OCI-LY7 (cell line): Measurements from ENCODE around the gene TSHZ3. TPM values are rescaled to one million over a fixed set of nuclear protein-coding genes. Genes with fewer than 3 reads are reported as not detected.

ENCODE experiments used
- BruUV-seq: library from RNA; stranded (reverse); fragments of 400-500 nt; replicated peaks from 2 replicates; lab custom pipeline; 2021; lab: Mats Ljungman, UMichigan
- CTCF ChIA-PET: fragments of 300-600 bp; sonication (Branson Sonifier 250); formaldehyde crosslinking; loops from one replicate; lab custom pipeline; 2022; ENCODE audit warnings: antibody characterized with exemption; ENCODE audit not compliant: unreplicated experiment; lab: Charles Lee
- POLR2A ChIA-PET: fragments of 300-600 bp; sonication (Branson Sonifier 250); formaldehyde crosslinking; loops from one replicate; lab custom pipeline; 2022; ENCODE audit warnings: antibody characterized with exemption; lab: Charles Lee
- DNase-seq: peaks from one replicate; pipeline ENCODE4 v3.0.0-alpha.2; 2015; ENCODE audit warnings: low spot score
- H2AFZ ChIP-seq: fragments of 200-600 bp; sonication (generic), shearing (Covaris generic); 2 replicates; pipeline ENCODE4 v1.6.1; 2014; ENCODE audit warnings: mild to moderate bottlenecking, antibody characterized with exemption, low read length, moderate library complexity
- H3K27ac ChIP-seq: fragments of 200-600 bp; sonication (generic); 2 replicates; pipeline ENCODE4 v1.5.1; 2014; ENCODE audit warnings: mixed run types, low read depth, mild to moderate bottlenecking, moderate library complexity, low read length, inconsistent platforms; ENCODE audit not compliant: poor library complexity, severe bottlenecking
- H3K36me3 ChIP-seq: fragments of 200-600 bp; sonication (generic); 2 replicates; pipeline ENCODE4 v1.6.1; 2014; ENCODE audit warnings: mild to moderate bottlenecking, antibody characterized with exemption, low read length, moderate library complexity, mixed read lengths; ENCODE audit not compliant: insufficient read depth
- H3K4me1 ChIP-seq: fragments of 200-600 bp; sonication (generic); 2 replicates; pipeline ENCODE4 v1.5.1; 2014; ENCODE audit warnings: mild to moderate bottlenecking, low read length; ENCODE audit not compliant: insufficient read depth, poor library complexity, severe bottlenecking
- H3K4me2 ChIP-seq: fragments of 200-600 bp; sonication (generic); 2 replicates; pipeline ENCODE4 v1.6.1; 2014; ENCODE audit warnings: mild to moderate bottlenecking, low read length
- H3K4me3 ChIP-seq: fragments of 200-600 bp; sonication (generic); 2 replicates; pipeline ENCODE4 v1.5.1; 2014; ENCODE audit warnings: mild to moderate bottlenecking, low read depth, low read length; ENCODE audit not compliant: poor library complexity, severe bottlenecking
- H3K79me2 ChIP-seq: fragments of 200-600 bp; sonication (generic); 2 replicates; pipeline ENCODE4 v1.6.1; 2016; ENCODE audit warnings: low read depth, mild to moderate bottlenecking, low read length, moderate library complexity, mixed read lengths; ENCODE audit not compliant: insufficient read depth
- H3K9me2 ChIP-seq: fragments of 200-600 bp; sonication (generic); 2 replicates; pipeline ENCODE4 v1.6.1; 2016; ENCODE audit warnings: mild to moderate bottlenecking, low read length, mixed read lengths; ENCODE audit not compliant: insufficient read depth
- H3K9me3 ChIP-seq: fragments of 200-600 bp; sonication (generic); 2 replicates; pipeline ENCODE4 v1.6.1; 2014; ENCODE audit warnings: mild to moderate bottlenecking, mixed run types, low read length, mixed read lengths
- H4K20me1 ChIP-seq: fragments of 200-600 bp; sonication (generic); 2 replicates; pipeline ENCODE4 v1.6.1; 2014; ENCODE audit warnings: mild to moderate bottlenecking, antibody characterized with exemption, low read length, moderate library complexity, mixed read lengths; ENCODE audit not compliant: insufficient read depth
- EZH2phosphoT487 ChIP-seq: fragments of 200-600 bp; sonication (generic); IDR thresholded peaks from 2 replicates; pipeline ENCODE4 v1.6.1; 2018; ENCODE audit warnings: low read depth, borderline replicate concordance, mild to moderate bottlenecking, mixed run types, antibody characterized with exemption, low read length, moderate library complexity, mixed read lengths
- intact Hi-C: fragments of 100-400 bp; cut with micrococcal nuclease; formaldehyde crosslinking; loops from one replicate; pipeline ENCODE4 v1.10.0; 2022; ENCODE audit not compliant: unreplicated experiment
- total RNA-seq, 2 experiments: library from RNA; depleted of rRNA in 1 of 2; stranded (reverse); fragments of >200 nt in 1 of 2; shearing (Covaris generic) in 1 of 2; gene quantifications; 2 replicates each; pipeline ENCODE4 v1.2.3, GENCODE V29; 2014 to 2022
- TF ChIP-seq, protein P1 (sequence below): fragments of 200-600 bp; sonication (generic); conservative IDR thresholded peaks from 2 replicates; pipeline ENCODE4 v1.5.1; 2014; ENCODE audit warnings: mild to moderate bottlenecking, antibody characterized with exemption, low read length, moderate library complexity, mixed read lengths

The TSHZ3 gene
- total RNA-seq, 2 experiments from 2014 or later, result not detected

DNA sequence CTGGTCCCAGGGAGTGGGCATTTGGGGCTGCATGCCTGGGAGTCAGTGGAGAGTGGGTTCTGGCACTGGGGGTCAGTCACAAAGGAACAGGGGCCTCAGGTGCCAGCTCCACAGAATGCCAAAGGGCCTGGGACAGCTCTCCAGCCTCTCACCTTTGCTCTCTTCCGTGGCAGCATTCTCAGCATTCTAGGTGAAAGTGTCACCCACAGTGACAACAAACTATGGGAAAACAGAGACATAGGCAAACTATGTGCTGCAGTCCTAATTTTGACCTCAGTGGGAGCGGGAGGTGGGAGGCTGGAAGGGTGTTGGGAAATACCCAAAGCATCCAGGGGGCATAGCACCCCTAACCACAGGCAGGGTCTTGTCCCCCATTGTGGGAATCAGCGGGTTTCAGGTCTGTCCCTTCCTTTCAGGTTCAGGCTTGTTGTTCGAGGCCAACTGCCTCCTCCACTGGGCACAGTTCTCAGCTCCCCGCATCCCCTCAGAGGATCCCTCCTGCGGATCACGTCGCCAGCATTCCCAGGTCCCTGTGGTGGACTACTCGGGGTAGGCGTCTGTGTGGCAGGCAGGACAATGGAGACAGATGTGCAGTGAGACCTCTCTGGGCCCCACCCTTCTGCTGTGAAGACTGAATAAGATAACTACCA is 52.4 kb downstream of the TSHZ3 start:
- Histone ChIP-seq H2AFZ (no peak overlapping the region), H3K4me3 (no peak overlapping the region), H3K4me2 (no peak overlapping the region), H3K9me2 (no peaks in the 10 kb centered on the region), H3K79me2 (no peaks in the 10 kb centered on the region), H4K20me1 (no peaks in the 10 kb centered on the region), H3K36me3 (no peaks in the 10 kb centered on the region), H3K27ac (no peak overlapping the region), H3K4me1 (no peaks in the 10 kb centered on the region), H3K9me3 (no peaks in the 10 kb centered on the region)
- BruUV-seq, result no TSS peak
- intact Hi-C loops, result no loop called here
- ChIA-PET CTCF (no interaction called here), POLR2A (interaction anchor here (0.7 kb wide), 1 partner anchor 1904 kb away, joined by 3 read pairs; no protein-coding TSS in a partner anchor)
- no peak for TF ChIP-seq EZH2phosphoT487
- TF ChIP-seq, protein P1, sequence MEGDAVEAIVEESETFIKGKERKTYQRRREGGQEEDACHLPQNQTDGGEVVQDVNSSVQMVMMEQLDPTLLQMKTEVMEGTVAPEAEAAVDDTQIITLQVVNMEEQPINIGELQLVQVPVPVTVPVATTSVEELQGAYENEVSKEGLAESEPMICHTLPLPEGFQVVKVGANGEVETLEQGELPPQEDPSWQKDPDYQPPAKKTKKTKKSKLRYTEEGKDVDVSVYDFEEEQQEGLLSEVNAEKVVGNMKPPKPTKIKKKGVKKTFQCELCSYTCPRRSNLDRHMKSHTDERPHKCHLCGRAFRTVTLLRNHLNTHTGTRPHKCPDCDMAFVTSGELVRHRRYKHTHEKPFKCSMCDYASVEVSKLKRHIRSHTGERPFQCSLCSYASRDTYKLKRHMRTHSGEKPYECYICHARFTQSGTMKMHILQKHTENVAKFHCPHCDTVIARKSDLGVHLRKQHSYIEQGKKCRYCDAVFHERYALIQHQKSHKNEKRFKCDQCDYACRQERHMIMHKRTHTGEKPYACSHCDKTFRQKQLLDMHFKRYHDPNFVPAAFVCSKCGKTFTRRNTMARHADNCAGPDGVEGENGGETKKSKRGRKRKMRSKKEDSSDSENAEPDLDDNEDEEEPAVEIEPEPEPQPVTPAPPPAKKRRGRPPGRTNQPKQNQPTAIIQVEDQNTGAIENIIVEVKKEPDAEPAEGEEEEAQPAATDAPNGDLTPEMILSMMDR, result no peak
- no peak for DNase-seq

DNA sequence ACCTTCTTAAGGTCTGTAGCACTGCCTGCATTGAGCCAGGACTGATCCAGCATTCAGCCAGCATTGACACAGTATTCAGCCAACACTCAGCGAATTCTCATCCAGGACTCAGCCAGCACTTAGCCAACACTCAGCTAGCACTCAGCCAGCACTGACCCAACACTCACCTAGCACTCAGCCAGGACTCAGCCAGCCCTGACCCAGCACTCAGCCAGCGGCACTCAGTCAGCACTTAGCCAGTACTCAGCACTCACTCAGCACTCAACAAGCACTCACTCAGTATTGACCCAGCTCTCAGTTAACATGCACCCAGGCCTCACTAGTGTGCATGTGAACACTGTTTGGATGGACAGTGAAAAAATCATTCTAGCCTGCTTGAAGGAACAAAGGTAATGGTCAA is 55.0 kb downstream of the TSHZ3 start:
- CTCF ChIA-PET, result no interaction called here
- no peak for TF ChIP-seq EZH2phosphoT487
- TF ChIP-seq, protein P1, result no peak
- Histone ChIP-seq H3K4me2 (no peak overlapping the region), H3K4me1 (no peaks in the 10 kb centered on the region), H3K36me3 (no peaks in the 10 kb centered on the region), H3K9me2 (no peaks in the 10 kb centered on the region), H3K27ac (no peak overlapping the region), H3K9me3 (no peaks in the 10 kb centered on the region), H2AFZ (no peak overlapping the region), H4K20me1 (no peaks in the 10 kb centered on the region), H3K79me2 (no peaks in the 10 kb centered on the region), H3K4me3 (no peak overlapping the region)
- DNase-seq, result no peak
- POLR2A ChIA-PET, result no interaction called here
- intact Hi-C loops, result no loop called here
- no TSS peak for BruUV-seq

DNA sequence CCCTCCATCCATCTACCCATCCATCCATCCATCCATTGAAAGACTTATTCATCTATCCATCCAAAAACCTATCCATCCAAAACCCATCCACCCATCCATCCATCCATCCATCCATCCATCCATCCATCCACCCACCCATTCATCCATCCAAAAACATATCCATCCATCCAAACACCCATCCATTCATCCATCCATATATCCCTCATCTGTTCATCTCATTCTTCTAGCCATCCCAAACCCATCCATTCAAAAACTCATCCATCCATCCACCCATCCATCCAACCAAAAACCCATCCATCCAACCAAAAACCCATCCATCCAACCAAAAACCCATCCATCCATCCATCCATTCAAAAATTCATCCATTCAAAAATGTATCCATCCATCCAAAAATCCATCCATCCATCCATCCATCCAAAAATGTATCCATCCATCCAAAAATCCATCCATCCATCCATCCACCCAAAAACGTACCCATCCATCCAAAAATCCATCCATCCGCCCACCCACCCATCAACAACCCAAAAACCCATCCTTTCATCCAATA is 56.5 kb downstream of the TSHZ3 start:
- H4K20me1 ChIP-seq, result no peaks in the 10 kb centered on the region
- H3K4me2 ChIP-seq, result no peak overlapping the region
- H3K36me3 ChIP-seq, result no peaks in the 10 kb centered on the region
- H3K9me2 ChIP-seq, result no peaks in the 10 kb centered on the region
- no peak overlapping the region for H3K27ac ChIP-seq
- TF ChIP-seq, protein P1, result no peak
- no peak for TF ChIP-seq EZH2phosphoT487
- no peak for DNase-seq
- POLR2A ChIA-PET, result no interaction called here
- CTCF ChIA-PET, result no interaction called here
- H3K9me3 ChIP-seq, result no peaks in the 10 kb centered on the region
- H2AFZ ChIP-seq, result no peak overlapping the region
- intact Hi-C loops, result no loop called here
- BruUV-seq, result no TSS peak
- H3K79me2 ChIP-seq, result no peaks in the 10 kb centered on the region
- no peaks in the 10 kb centered on the region for H3K4me1 ChIP-seq
- no peak overlapping the region for H3K4me3 ChIP-seq
